ENCODE measurements around the gene ZNF700.
A peak's percentile ranks its signal among the peaks of the same experiment; 100 is the strongest.
"Not testable (repeated sequence)": the region's sequence is repeated elsewhere in the genome, so short reads cannot be mapped to it uniquely, and the experiment has no call there.

Gene ZNF700

GRCh38 chr19:11924886-11925650 lies at the start of gene ZNF700:
TSS of gene ZNF700 (plus strand) at chr19:11925107. CDS start at chr19:11925211, 104 bp downstream.
- DNase-seq, result peak; percentile 43 to 96 (median 88)

DNA sequence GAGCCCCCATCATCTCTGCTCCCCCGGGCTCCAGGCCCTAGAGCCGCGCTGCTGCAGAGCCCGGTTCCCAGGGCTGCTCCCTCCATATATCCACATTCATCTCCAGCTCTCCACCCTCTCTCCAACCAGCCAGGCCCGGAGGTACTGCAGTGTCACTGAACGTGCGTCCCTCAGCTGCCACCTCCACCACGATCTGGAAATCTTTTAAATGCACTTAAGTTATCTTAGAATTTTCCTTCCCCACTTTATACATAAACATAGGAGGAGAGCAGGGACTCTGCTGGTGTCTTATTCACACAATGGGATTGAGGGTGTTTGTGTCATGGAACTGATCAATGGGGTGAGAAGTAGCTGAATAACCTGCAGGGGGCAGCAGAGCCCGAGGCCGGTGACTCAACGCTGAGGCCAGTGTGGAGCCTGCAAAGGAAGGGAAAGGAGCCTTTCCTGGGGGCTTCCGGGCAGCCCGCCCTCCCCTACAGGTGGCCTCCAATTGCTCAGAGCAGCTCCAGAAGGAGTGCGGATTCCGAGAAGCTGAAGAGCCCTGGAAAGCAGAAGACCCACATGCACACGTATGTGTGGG lies 45.1 kb upstream of the ZNF700 start:
- DNase-seq, result peak in 8 of 51 donors; percentile 0 to 26 (median 2)

- DNase-seq, result no peak
These were observed 44.3 kb upstream of the ZNF700 start for GRCh38 chr19:11880598-11880997.

- DNase-seq, result peak in 27 of 51 donors; percentile 0 to 60 (median 10)
These were observed 43.6 kb upstream of the ZNF700 start for GRCh38 chr19:11881151-11881800.

- no peak for DNase-seq
These were observed 42.3 kb upstream of the ZNF700 start for GRCh38 chr19:11882606-11883005.

- peak in 4 of 51 donors; percentile 6 to 54 (median 15) for DNase-seq
These were observed 37.7 kb upstream of the ZNF700 start for GRCh38 chr19:11887234-11887610.

DNA sequence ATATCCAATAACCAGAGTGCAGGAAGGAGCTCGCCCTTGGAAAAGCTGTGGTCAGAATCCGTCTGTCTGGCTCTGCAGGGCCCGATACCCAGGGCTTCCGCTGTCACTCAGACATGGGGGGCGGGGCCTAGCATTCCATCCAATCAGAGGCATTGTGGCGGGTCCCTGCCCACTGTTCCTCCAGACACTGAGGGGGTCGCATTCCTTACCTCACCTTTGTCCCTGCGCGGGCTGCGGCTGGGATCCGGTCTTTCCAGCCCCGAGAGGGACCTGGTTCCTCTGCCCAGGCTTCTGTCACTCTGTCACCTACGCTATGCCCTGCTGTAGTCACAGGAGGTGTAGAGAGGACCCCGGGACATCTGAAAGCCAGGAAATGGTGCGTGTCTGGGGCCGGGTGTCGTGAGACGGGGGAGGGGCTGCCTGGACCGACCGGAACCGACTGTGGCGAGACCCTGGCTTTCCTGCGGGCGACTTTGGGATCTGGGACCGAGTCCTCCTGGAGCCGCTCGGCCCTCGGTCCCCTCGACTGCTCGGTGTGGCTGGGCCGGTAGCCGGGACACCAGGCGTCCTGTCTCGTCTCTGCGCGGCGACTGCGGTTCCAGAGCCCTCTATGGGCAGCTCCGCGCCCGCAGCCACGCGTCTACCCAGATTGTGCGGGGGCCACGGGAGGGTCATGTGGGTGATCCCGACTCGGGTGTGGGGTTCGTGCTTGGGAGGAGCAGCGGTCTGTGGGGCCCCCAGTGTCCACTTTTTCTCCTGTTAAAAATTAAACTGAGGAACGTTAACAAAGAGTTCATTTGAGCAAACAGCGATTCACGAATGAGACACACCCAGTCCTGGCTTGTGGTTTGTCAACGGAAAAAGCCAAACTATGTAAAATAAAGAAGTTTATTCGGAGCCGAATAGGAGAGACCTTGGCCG lies 37.0 kb upstream of the ZNF700 start, which contains the start of gene ZNF69:
Gene ZNF69, plus strand, starts transcription at position 172 of the 921 bp plus-strand sequence. Its CDS starts 142 bp downstream, at position 314.
- DNase-seq, result peak; percentile 29 to 89 (median 69)

- DNase-seq, result not testable (repeated sequence)
These were observed 35.0 kb upstream of the ZNF700 start for GRCh38 chr19:11889901-11890300.

DNA sequence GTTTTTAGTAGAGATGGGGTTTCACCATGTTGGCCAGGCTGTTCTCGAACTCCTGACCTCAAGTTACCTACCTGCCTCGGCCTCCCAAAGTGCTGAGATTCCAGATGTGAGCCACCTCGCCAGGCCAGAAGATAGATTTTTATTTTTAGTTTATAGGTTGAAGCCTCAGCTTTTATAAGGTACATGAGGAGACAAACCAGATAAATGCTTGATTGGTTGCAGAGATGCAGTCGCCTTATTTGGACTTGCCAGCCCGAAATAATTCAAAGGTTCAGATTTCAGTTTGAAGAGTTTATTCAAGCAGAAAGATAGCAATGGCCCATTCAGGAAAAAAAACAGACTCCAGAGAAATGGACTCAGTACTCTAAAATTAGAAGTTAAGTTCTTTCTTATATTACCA lies 34.3 kb upstream of the ZNF700 start:
- DNase-seq, result no peak

DNA sequence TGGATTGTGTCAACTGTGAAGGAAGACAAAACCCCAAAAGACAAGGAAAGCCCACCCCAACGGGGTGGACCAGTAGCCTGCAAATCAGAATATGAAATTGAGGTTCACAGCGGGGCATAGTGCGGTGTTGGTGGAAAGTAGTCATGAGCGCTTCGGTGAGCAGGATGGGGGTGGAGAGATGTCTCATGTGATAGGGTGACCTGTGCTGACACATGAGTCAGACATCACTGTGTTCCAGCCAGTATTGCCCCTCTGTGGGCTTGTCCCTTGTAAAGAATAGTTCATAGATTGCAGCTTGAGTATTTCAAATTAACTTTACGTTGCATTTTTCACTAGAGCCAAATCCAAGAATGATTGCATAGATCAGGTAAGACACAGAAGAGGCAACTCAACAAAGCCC lies 30.1 kb upstream of the ZNF700 start:
- no peak for DNase-seq

- no peak for DNase-seq
These were observed 22.7 kb upstream of the ZNF700 start for GRCh38 chr19:11902228-11902627.

- DNase-seq, result no peak
These were observed 19.0 kb upstream of the ZNF700 start for GRCh38 chr19:11905928-11906327.

DNA sequence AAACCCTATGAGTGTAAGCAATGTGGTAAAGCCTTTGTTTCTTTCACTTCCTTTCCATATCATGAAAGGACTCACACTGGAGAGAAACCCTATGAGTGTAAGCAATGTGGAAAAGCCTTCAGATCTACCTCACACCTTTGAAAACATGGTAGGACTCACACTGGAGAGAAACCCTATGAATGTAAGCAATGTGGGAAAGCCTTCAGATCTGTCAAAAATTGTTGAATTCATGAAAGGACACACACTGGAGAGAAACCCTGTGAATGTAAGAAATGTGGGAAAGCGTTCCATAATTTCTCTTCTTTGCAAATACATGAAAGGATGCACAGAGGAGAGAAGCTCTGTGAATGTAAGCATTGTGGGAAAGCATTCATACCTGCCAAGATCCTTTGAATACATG lies 13.0 kb upstream of the ZNF700 start:
- not testable (repeated sequence) for DNase-seq

DNA sequence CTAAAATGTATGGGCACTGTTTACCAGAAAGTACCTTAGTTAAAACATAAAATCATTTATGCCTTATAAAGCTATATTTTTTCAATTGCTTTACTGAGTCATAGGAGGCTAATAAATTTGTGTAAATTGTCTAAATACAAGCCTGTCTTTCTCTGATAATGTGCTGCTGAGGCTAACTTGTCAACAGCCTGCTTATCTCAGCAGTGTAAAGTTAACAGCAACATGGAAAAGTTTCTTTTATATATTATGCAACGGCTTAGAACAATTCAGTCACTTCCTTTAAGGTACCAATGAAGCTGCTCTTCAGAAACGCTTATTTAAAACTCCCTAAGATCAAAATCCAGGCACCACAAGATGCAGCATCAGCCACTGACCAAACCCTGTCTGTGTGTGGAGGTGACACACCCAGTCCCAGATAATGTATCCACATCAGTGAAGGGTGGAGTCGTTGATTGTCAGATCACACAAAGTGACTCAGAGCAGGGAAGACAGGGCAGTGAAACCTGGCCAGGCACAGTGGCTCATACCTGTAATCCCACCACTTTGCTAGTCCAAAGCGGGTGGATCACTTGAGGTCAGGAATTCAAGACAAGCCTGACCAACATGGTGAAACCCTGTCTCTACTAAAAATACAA lies 10.4 kb upstream of the ZNF700 start:
- not testable (repeated sequence) for DNase-seq

GRCh38 chr19:11921852-11922495 lies 2.9 kb upstream of the ZNF700 start:
- no peak for DNase-seq

DNA sequence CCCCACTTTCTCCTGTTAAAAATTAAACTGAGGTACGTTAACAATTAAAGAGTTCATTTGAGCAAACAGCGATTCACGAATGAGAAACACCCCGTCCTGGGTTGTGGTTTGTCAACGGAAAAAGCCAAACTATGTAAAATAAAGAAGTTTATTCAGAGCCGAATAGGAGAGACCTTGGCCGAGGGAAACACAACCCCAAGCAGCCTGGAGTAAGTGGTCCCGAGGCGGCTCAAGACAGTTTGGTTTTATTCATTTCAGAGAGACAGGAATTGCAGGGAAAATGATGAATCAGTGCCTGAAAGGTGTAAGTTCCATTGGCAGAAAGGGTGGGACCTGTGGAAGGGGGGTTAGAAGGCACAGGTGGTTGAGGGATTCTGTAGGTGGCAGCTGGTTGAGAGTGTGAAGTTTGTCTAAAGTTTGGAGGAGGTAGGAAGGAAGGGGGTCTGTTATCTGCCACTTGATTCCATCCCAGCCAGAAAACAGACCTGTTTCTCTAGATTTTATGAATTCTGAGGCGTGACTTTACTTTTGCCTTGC lies 812 bp downstream of the ZNF700 start:
- DNase-seq, result not testable (repeated sequence)

DNA sequence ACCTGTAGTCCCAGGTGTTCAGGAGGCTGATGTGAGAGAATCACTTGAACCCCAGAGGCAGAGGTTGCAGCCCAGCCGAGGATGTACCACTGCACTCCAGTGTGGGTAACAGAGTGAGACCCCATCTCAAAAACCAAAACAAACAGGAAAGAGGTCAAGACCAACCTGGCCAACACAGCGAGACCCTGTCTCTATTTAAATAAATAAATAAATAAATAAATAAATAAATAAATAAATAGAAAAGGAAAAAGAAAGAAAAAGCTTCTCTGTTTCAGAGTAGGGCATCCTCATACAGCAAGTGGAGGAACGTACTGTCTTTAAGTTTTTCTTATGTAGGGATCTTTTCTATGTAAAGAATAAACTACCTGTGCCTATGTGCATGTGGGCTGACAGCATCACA lies 2.3 kb downstream of the ZNF700 start:
- DNase-seq, result no peak

GRCh38 chr19:11931051-11931450 lies 6.1 kb downstream of the ZNF700 start:
- DNase-seq, result no peak

DNA sequence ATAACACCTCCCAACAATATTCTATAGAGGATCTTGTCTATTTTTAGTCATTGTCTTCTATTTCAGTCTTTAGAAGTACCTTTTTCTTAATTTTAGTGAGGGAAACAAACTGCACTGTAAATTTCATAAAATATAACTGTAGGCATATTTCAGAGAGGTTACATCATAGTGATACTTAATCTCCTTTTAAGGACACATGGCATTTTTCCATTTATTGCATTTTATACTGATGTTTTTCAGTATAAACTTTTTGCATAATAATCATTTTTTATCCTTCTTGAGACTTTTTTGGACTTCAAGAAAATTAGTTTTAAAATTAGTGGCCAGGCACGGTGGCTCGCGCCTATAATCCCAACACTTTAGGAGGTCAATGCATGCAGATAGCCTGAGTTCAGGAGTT lies 6.6 kb downstream of the ZNF700 start:
- no peak for DNase-seq

DNA sequence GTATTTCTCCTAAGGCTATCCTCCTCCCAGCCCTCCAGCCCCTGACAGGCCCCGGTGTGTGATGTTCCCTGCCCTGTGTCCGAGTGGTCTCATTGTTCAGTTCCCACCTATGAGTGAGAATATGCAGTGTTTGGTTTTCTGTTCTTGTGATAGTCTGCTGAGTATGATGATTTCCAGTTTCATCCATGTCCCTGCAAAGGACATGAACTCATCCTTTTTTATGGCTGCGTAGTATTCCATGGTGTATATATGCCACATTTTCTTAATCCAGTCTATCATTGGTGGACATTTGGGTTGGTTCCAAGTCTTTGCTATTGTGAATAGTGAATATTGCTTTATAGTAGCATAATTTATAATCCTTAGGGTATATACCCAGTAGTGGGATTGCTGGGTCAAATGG lies 10.9 kb downstream of the ZNF700 start:
- not testable (repeated sequence) for DNase-seq

Data from hypothalamus (tissue), 51 donors.